SW 1271 (cell line): Measurements from ENCODE around the gene GUCA1A.
A peak's percentile ranks its signal among the peaks of the same experiment; 100 is the strongest.
"Not testable (repeated sequence)": the region's sequence is repeated elsewhere in the genome, so short reads cannot be mapped to it uniquely, and the experiment has no call there.

ENCODE experiments used
- DNase-seq, 2 experiments: peaks; one replicate each; lab custom pipeline; 2025; lab: John Stamatoyannopoulos, UW

Gene GUCA1A

DNA sequence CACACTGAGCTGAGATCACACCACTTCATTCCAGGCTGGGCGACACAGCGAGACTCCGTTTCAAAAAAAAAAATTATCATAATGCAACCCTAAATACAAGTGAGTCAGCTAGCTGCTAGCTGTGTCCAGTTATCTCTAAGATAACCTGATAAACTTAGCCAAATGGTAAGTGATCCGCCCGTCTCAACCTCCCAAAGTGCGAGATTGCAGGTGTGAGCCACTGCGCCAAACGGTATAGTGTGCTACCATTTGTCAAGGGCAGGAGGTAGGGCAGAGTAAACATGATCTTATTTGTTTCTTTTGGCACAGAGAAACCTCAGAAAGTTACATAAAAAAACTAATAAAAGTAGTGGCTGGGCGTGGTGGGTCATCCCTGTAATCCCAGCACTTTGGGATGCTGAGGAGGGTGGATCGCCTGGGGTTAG, 26.0 kb upstream of the GUCA1A start:
- DNase-seq: no peak

DNA sequence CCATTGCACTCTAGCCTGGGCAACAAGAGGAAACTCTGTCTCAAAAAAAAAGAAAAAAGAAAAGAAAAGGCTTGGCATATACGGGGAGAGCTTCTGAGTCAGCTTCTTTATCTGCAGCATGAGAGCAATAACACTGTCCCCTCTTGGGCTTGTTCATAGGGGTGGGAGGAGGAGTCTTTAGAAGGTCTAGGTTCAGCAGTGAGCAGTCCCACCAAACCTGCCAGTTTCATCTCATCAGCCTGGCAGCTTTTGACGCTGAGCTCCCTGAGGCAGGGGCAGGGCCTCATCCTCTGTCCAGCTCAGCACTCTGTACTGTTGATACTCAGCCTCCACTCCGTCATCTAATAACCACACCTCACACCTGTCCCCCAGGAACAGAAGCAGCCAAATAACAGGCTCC, 25.1 kb upstream of the GUCA1A start:
- no peak for DNase-seq

DNA sequence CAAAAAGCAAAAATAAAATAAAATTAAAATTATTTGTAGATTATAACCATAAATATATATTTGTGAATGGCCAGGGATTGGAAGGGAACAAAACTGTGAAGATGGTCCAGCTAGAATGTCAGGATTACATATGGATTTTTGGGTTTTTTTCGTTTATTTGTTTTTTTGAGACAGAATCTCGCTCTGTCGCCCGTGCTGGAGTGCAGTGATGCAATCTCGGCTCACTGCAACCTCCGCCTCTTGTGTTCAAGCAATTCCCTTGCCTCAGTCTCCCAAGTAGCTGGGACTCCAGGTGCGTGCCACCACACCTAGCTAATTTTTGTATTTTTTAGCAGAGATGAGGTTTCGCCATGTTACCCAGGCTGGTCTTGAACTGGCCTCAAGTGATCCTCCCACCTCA, 22.9 kb upstream of the GUCA1A start:
- DNase-seq: no peak

DNA sequence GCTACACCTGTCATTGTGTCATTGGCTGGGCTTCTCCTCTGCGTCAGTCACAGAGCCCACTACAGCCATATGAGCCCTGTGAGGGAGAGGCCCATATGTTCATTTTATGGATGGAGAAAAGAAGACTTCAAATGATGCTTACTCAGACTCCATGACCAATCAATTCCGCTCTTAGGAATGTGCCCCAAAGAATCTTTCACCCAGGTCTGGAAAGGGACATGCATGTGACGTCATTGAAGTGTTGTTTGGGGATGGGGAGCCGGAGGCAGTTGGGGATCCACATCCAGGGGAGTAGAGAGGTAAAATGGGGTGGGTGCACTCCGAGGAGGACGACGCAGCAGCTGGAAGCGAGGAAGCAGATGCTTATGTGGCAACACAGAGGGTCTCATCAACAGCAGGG, 21.1 kb upstream of the GUCA1A start:
- no peak for DNase-seq

DNA sequence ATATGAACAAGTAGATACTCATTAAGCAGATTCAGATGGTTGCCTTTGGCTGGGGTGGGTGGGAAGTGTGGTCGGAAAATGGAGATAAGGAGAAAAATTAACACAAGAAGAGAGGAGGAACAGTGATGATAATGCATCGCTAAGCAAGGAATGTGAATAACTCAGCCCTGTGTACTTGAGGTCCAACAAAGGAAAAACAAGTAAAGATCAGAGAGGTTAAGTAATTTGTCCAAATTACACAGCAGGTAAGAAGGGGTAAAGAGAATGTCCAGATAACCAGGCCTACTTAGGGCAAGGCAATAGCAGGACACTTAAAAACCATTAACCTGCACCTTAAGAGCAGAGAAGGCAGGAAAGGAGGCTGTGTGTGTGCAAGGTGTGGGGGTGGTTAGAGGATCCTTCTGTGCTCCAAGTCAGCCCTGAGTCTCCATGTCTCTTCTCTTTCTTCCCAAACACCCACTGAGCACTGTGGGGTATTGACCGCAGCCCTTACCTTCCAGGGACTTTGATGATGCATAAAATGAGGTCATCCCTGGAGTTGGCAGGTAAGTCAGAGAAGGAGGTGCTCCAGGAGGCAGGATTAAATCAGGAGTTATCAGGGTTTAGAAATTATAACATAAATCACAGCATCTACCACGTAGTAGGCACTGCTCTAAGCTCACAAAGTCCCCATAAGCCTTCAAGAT, 20.5 kb upstream of the GUCA1A start:
- not testable (repeated sequence) for DNase-seq

DNA sequence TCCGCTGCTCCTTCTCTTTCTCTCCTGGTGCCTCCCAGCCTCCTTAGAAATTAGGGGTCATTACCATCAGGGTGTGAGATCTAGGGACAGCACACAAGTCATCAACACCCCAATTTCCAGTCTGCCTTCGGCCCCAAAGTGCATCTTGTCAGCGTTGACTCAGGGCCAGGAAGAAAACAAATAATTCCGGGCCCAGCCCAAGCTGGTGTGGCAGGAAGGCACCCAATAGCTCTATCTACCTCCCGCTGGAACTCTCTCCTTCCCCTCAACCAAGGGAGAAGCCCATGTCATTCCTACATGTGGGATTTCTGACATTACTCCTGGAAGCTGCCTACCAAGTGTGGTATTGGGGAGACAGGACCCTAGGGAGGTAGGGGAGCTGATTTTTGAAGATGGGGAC, 19.2 kb upstream of the GUCA1A start:
- DNase-seq: no peak

DNA sequence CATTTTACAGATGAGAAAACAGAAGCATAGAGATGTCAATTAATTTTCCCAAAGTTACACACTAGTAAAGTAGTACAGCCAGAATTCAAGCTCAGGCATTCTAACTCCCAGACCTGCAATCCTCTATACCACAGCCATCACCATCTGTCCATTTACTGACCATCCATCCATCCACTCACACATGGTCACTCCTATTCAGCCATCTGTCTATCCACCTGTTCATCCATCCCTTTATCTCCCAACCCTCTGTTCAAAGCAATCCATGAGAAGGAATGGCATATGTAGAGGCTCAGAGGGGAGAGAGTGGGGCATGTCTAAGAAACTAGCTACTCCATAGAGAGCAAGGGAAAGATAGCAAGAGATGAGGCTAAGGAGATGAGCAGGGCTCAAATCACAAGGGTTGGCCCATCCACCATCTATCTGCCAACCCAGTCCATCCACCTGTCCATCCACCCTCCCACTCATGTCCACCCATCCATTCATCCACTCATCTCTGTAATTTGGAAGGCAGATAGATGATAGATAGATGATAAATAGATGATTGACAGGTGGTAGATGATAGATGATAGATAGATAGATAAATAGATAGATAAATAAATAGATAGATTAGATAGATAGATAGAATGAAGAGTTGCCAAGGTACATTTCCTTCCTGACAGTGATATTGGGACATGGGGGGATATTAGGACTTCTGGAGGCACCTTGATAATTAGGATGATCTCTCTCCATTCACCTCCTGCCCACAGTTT, 18.5 kb upstream of the GUCA1A start:
- no peak for DNase-seq

DNA sequence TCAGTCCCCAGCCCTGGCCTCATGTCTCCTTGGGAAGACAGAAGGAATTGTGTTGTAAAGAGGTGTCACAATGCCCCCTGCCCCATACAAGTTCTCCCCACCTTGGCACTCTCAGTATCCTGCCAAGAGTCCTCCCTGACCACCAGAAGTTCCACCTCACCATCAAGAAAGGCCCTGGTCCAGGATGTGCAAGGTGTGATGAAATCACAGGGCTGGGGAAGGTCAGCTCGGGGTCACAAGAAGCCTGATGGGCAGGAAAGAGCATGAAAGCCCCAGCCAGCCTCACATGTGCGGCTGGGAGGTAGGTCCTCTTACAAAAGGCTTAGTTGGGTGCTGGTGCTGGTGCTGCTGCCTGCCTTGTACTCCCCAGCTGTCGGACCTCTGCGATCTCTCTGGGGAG, 17.9 kb upstream of the GUCA1A start:
- DNase-seq: no peak

DNA sequence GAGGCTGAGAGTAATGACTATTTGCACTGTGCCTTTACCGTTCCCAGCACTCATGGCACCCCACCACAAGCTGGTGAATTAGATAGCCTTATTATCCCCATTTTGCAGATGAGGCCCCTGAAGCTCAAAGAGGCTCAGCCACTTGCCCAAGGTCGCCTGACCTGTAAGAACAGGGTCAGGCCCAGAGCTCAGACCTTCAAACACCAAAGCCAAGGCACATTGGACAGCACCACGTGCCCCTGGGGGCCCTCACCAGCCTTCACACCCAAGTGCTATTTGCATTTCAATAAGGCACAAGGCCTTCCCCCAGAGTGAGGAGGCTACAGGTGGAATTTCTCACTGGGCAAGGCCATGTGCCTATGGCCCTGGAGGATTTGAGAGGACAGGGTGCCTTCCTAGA, 16.5 kb upstream of the GUCA1A start:
- no peak for DNase-seq

DNA sequence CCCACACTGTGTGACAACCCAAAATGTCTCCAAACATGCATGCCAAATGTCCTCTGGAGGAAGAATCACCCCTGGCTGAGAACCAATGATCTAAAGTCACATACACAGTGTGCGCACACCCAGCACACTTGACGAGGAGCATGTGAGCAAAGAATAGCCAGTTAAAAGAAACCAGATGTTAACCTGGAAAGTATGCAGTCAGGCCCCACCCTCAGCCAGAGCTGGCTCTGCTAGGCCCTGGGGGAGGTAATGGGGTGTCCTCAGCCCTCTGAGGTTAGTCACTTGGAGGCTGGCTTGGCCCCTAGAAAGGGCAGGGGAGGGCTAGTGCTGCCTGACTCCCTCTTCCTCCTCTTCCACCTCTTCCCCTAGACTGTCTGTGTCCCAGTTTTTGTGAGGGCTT, 15.2 kb upstream of the GUCA1A start:
- no peak for DNase-seq

DNA sequence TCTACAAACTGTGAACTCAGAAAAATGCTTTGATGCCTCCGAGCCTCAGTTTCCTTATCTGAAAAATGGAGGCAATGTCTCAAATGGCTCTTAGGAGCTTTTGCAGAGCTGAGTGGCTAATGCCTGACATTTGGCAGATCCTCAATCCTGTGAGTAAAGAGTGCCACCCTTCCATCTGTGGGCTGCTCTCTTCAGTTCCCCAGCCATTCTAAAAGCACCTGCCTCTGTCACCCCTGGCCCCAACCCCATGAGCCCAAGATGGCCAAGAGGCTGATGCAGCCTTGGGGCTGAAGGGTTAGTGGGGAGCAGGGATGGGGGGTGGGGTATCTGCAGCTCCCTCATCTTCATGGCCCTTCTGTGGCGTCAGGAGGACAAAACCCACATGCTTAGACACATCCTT, 14.5 kb upstream of the GUCA1A start:
- DNase-seq: no peak

DNA sequence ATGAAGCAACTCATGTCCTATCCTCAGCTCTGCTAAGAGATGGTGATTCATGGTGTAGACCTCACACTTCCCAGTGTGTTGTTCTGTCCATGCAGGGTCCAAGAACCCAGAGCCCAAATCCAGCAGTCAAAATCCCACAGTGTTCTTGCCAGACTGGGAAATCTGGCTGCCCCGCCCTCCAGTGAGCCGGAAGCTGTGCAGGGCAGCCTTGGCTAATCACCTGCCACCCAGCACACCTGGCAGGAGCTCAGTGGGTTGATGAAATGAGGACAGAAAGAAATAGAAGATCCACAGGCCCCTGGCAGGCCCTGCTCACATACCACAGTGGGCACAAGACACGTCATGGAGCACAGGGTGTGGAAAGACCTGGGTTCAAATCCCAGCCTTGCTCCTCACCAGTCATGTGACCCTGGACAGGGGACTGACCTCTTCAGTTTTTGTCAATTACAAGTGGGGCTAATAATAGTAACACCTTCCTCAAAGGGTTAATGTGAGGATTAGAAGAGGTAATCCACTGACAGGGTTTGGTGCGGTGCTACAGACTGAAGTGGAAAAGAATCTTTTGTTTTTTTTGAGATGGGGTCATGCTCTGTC, 13.6 kb upstream of the GUCA1A start:
- no peak for DNase-seq

DNA sequence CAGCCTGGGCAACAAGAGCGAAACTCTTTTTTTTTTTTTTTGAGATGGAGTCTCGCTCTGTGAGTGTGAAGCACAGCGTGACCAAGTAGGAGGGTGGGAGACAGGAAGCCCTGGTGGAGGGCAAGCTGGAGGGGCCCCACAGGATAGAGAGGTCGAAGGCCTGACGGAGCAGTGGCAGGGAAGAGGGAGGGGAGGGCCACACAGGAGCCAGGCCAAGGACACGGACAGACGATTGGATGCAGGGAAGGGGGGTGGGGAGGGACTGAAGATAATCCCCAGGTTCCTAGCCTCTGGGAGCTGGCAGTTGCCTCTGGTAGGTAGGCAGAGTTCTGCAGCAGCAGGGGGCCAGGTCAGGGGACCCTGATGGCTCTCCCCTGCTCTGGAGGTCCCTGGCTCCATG, 10.8 kb upstream of the GUCA1A start:
- no peak for DNase-seq

DNA sequence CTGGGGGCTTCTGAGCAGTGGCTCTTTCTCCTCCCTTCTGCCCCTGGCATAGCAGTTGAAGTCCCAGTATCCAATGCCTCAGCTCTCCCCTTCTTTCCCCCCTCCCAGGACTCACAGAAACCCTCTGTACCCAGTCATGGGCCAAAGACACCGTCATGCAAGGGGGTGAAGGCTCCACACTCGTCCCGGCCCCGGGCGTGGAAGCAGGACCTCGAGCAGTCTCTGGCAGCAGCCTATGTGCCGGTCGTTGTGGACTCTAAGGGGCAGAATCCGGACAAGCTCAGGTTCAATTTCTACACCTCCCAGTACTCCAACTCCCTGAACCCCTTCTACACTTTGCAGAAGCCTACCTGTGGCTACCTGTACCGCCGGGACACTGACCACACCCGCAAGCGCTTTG, 10.4 kb upstream of the GUCA1A start:
- no peak for DNase-seq

DNA sequence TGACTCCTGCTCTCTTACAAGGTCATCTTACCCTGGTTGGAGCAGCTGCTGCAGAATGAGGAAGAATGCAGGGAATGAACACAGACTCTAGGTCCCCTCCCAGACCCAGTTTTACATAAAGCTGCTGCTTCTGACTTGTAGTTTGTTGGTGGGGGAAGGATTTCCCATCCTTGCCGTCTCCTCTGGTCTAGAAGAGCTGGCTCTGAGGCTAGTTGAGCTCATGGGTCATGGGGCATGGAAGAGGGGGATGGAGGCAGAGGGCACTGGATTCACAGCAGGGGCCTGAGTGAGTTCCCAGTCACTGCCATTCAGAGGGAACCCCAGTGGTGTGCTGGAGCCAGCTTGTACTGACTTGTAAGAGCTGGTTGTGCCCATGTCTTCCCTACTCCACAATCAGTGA, 9.2 kb upstream of the GUCA1A start:
- DNase-seq: no peak

DNA sequence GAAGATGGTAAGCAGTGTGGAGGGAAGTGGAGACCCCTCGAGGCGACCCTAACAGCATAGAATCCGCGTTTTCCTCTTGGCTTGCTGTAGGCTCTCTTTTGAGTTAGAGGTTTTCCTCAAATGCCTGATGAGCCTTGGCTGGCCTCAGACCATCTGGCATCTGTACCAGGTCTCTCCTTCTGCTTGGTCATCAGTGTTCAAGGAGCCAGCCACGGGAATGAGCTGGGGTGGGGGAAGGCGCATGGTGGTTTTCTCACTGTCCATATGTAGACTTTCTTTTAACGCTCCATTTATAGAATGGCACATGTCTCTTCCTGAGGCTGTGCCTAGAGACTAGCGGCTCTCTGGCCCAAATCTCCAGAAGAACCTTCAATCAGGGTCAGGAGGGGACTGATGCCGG, 8.1 kb upstream of the GUCA1A start:
- no peak for DNase-seq

DNA sequence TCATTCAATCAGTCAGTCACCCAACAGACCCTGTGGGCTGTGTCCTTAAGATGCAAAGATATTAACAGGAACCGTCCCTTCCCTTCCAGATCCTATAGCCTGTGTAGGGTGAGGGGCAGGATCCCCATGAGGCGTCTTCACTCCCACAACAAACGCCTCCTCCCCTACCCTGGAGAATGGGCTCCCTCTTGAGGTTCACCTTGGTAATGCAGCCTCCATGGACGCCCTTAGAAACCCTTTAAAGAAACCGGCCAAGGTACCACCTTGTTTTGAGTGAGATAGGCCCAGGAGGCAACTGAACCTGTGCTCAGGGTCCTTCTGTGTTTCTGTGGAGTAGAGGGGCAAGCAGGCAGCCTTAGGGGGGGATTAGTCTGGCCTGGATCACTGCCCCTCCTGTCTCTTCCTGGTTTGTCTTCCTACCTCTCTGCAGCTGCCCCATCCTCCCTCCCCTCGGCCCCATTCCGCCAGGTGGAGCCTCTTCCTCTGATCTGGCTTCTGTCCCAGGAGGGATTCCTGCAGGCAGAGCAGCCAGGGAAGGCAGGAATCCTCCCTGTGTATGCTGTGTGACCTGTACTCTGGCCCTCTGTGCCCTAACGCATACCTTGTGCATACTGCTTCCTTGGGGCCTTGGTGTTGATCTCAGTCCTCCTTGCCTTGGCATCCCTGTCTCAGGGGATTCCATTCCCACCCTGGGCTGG, 6.6 kb upstream of the GUCA1A start:
- peak in 1 of 2 experiments; percentile 49 for DNase-seq

DNA sequence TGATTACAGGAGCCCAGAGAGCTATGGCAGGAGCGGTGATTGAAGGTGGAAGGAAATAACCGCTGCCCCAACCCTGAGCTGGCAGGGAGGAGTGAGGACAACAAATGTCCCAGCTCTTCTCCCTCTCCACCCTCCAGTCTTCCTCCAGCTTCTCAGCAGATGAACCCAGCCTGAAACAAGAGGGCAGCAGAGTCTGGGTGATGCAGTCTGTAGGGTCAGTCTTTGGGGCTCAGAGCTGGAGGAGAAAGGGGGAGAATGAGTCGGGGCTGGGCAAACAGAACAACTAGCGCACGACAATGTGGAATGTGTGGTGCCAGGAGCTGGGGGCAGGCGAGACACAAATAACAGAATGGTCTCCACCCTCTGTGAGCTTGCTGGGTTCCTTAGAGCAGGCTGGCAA, 4.5 kb upstream of the GUCA1A start:
- no peak for DNase-seq

DNA sequence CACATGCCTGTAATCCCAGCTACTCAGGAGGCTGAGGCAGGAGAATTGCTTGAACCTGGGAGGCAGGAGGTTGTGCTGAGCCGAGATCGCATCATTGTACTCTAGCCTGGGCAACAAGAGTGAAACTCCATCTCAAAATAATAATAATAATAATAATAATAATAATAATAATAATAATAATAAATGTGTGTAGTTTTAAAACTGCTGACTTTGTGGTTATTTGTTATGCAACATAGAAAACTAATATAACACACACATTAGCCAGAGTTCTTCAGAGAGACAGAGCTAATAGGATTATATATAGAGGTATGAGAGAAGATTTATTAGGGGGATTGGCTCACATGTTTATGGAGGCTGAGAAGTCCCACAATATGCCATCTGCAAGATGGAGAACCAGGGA, 3.4 kb upstream of the GUCA1A start:
- not testable (repeated sequence) for DNase-seq

DNA sequence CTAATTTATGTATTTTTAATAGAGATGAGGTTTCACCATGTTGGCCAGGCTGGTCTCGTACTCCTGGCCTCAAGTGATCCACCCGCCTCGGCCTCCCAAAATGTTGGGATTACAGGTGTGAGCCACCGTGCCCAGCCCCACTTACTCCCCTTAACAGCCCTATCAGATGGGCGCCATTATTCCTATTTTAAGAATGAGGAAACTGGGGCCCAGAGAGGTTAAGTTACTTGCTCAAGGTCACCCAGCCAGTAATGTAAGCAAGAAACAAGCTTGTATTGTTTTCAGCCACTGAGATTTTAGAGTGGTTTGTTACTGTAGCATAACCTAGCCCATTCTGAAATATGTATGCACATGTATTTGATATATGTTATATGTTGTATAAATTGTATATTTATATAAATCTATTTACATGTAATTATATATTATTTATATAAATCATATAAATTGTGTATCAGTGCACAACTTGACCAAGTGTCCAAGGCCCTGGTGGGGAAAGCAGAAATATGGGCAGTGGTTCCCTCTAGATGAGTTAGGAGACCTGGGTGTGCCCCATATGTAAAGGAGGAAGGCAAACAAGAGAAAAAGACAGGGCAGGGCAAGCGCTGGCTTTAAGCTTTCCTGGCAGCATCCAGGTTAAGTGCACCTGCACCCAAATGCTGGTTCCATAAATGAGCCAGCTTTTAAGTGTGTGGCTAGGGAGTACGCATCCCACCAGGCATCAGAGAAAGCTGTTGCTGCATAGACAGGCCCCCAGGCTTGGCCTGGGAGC, 1.2 kb upstream of the GUCA1A start:
- no peak for DNase-seq

DNA sequence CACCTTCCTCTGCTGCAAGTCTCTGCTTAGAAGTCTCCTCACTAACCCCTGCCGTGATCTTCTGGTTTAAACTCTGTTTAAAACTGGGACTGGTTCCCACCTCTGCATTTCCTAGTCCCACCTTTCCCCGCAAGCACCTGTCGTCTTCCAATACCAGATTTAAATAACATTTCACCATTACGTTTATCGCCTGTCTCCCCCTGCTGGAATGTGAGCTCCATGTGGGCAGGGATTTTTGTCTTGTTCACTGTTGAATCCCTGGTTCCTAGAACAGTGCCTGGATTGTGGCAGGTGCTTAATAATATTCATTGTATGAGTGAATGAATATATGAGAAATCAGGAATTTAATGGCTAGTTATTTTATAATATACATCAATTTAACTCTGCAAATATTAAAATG, 2.7 kb downstream of the GUCA1A start:
- DNase-seq: no peak

DNA sequence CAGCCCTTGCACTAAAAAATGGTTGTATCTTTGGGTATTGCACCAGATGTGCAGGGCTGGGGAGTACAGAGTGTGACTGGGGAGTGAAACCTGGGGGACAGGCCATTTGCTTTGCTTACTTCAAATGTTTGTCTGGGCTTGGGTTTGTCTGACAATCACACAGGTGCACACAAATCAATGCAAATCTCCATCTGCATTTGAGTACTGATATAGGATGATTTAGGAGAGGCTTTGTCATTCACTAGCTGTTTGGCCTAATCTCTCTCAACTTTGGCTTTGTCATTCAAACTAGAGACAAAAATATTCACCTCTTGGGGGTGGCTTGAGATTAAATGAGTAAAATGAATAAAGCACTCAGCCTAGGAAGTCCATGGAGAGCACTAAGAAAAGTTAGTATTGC, 3.8 kb downstream of the GUCA1A start:
- DNase-seq: no peak
